Measurements from ENCODE around the gene MLLT3. TPM values are rescaled to one million over a fixed set of nuclear protein-coding genes. Genes with fewer than 3 reads are reported as not detected.

The MLLT3 gene
- total RNA-seq, 1 experiment from 2014 or later, result 21.6 TPM

- POLR2A ChIA-PET (ENCODE audit: unreplicated experiment), result no interaction called here
- no TSS peak for BruUV-seq (replicated peaks)
- no peaks in the 10 kb centered on the region for H3K9me3 ChIP-seq (ENCODE audit: insufficient read depth, low read depth)
- intact Hi-C loops (cut with micrococcal nuclease; ENCODE audit: unreplicated experiment), result no loop called here
- H3K4me3 ChIP-seq, result no peak overlapping the region
- H3K36me3 ChIP-seq (ENCODE audit: low read depth), result no peaks in the 10 kb centered on the region
- DNase-seq, result peak in 1 of 2 experiments; percentile 36
- no peaks in the 10 kb centered on the region for H3K4me1 ChIP-seq (replicated peaks; ENCODE audit: insufficient read depth)
- TF ChIP-seq CTCF (conservative IDR thresholded peaks at IDR 0.05), result no peak
- no peak for TF ChIP-seq EZH2 (IDR thresholded peaks at IDR 0.05; ENCODE audit: low read depth)
- H3F3A ChIP-seq (ENCODE audit: insufficient read depth, low read depth), result no peaks in the 10 kb centered on the region
- no peak overlapping the region for H3K4me2 ChIP-seq
- no peaks in the 10 kb centered on the region for H4K20me1 ChIP-seq (ENCODE audit: insufficient read depth)
- H3K27ac ChIP-seq, result no peak overlapping the region
- H3K79me2 ChIP-seq (ENCODE audit: low read depth), result no peaks in the 10 kb centered on the region
- H3K27me3 ChIP-seq (ENCODE audit: insufficient read depth, low read depth), result no peaks in the 10 kb centered on the region
- CTCF ChIA-PET, result no interaction called here
- H3K9me2 ChIP-seq (ENCODE audit: insufficient read depth), result no peaks in the 10 kb centered on the region
- no peak overlapping the region for H2AFZ ChIP-seq
Observed at GRCh38 chr9:20640331-20641187, 18.3 kb upstream of the MLLT3 start.

GRCh38 chr9:20636888-20637440, 14.7 kb upstream of the MLLT3 start:
- no peaks in the 10 kb centered on the region for H3F3A ChIP-seq (ENCODE audit: insufficient read depth, low read depth)
- no peaks in the 10 kb centered on the region for H3K4me1 ChIP-seq (replicated peaks; ENCODE audit: insufficient read depth)
- intact Hi-C loops (cut with micrococcal nuclease; ENCODE audit: unreplicated experiment), result no loop called here
- H3K36me3 ChIP-seq (ENCODE audit: low read depth), result no peaks in the 10 kb centered on the region
- POLR2A ChIA-PET (ENCODE audit: unreplicated experiment), result no interaction called here
- TF ChIP-seq CTCF (conservative IDR thresholded peaks at IDR 0.05) (no peak), EZH2 (IDR thresholded peaks at IDR 0.05; ENCODE audit: low read depth) (no peak)
- no peak overlapping the region for H3K27ac ChIP-seq
- no peak overlapping the region for H3K4me3 ChIP-seq
- H3K79me2 ChIP-seq (ENCODE audit: low read depth), result no peaks in the 10 kb centered on the region
- CTCF ChIA-PET, result no interaction called here
- H3K4me2 ChIP-seq, result no peak overlapping the region
- H3K9me3 ChIP-seq (ENCODE audit: insufficient read depth, low read depth), result no peaks in the 10 kb centered on the region
- H2AFZ ChIP-seq, result no peak overlapping the region
- DNase-seq, result no peak
- BruUV-seq (replicated peaks), result no TSS peak
- no peaks in the 10 kb centered on the region for H3K27me3 ChIP-seq (ENCODE audit: insufficient read depth, low read depth)
- H3K9me2 ChIP-seq (ENCODE audit: insufficient read depth), result no peaks in the 10 kb centered on the region
- H4K20me1 ChIP-seq (ENCODE audit: insufficient read depth), result no peaks in the 10 kb centered on the region

GRCh38 chr9:20634895-20635294, 12.6 kb upstream of the MLLT3 start:
- Histone ChIP-seq H4K20me1 (ENCODE audit: insufficient read depth) (no peaks in the 10 kb centered on the region), H3K4me2 (no peak overlapping the region), H3K27ac (no peak overlapping the region), H3F3A (ENCODE audit: insufficient read depth, low read depth) (no peaks in the 10 kb centered on the region), H2AFZ (no peak overlapping the region), H3K4me1 (replicated peaks; ENCODE audit: insufficient read depth) (no peaks in the 10 kb centered on the region), H3K9me2 (ENCODE audit: insufficient read depth) (no peaks in the 10 kb centered on the region), H3K27me3 (ENCODE audit: insufficient read depth, low read depth) (no peaks in the 10 kb centered on the region), H3K4me3 (no peak overlapping the region), H3K36me3 (ENCODE audit: low read depth) (no peaks in the 10 kb centered on the region), H3K79me2 (ENCODE audit: low read depth) (no peaks in the 10 kb centered on the region), H3K9me3 (ENCODE audit: insufficient read depth, low read depth) (no peaks in the 10 kb centered on the region)
- no peak for DNase-seq
- CTCF ChIA-PET, result no interaction called here
- TF ChIP-seq EZH2 (IDR thresholded peaks at IDR 0.05; ENCODE audit: low read depth) (no peak), CTCF (conservative IDR thresholded peaks at IDR 0.05) (no peak)
- no TSS peak for BruUV-seq (replicated peaks)
- POLR2A ChIA-PET (ENCODE audit: unreplicated experiment), result no interaction called here
- intact Hi-C loops (cut with micrococcal nuclease; ENCODE audit: unreplicated experiment), result no loop called here
